ENCODE results near the gene B4GAT1. TPM values are rescaled to one million over a fixed set of nuclear protein-coding genes. Genes with fewer than 3 reads are reported as not detected.

Gene B4GAT1
- total and polyA plus RNA-seq, 2 of the 13 experiments (the other 11 are each of a cell fraction or from before 2014, with no cell fraction given), result 40.4 to 109 TPM

DNA sequence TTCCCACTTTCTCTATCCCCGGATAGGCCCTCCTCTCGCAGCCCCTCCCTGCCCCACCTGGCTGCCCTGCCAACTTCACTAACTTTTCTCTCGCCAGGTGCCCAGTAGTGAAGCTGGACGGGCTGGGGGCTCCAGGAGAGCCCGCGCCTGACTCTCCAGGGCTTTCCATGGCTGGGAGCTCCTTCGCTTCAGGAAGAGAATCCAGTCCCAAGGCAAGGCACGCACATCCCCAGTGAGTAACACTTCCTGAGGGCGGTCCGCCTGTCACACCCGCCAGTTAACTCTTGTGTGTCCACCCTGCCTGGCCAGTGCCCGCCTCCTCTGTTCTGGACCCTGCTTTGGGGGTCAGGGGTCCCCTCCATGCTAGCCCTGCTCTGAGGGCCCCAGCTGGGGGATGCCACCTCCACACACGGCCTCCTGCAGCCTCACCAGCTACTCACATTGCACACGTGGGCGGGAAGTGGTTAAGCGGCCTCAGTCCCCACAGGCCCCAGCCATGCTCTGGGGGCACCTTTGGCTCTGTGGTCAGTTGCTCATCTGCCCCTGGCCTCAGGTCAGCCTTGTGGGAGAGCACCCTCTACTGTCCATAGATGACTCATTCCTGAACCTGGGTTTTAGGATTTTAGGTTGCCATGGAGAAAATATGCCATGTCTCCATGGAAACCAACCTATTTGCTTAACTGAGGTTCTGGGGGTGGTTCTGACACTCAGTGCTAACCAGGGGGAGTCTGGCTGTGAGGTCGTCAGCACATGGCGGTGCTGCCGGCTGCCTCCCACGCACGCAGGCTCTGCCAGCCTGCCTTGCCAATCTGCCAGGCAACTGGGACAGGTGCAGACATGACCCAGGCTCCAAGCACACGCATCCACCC lies 11.0 kb downstream of the B4GAT1 start, which contains the start of gene RIN1 (continued):
- no peak for TF ChIP-seq ATRX (CRISPR knock-in tag; IDR thresholded peaks at IDR 0.05; ENCODE audit: borderline replicate concordance)
- TF ChIP-seq AHR (CRISPR knock-in tag; IDR thresholded peaks at IDR 0.05), result peak; percentile 58
- TF ChIP-seq, protein P1, sequence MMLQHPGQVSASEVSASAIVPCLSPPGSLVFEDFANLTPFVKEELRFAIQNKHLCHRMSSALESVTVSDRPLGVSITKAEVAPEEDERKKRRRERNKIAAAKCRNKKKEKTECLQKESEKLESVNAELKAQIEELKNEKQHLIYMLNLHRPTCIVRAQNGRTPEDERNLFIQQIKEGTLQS (CRISPR knock-in tag; IDR thresholded peaks at IDR 0.05), result peak; percentile 55; the same call in 1 of the 2 replicates
- no peak for TF ChIP-seq HOXA7 (CRISPR knock-in tag; IDR thresholded peaks at IDR 0.05)
- TF ChIP-seq XRCC5 (optimal IDR thresholded peaks at IDR 0.05; ENCODE audit: low read length), result peak; percentile 95
- TF ChIP-seq, protein P2, sequence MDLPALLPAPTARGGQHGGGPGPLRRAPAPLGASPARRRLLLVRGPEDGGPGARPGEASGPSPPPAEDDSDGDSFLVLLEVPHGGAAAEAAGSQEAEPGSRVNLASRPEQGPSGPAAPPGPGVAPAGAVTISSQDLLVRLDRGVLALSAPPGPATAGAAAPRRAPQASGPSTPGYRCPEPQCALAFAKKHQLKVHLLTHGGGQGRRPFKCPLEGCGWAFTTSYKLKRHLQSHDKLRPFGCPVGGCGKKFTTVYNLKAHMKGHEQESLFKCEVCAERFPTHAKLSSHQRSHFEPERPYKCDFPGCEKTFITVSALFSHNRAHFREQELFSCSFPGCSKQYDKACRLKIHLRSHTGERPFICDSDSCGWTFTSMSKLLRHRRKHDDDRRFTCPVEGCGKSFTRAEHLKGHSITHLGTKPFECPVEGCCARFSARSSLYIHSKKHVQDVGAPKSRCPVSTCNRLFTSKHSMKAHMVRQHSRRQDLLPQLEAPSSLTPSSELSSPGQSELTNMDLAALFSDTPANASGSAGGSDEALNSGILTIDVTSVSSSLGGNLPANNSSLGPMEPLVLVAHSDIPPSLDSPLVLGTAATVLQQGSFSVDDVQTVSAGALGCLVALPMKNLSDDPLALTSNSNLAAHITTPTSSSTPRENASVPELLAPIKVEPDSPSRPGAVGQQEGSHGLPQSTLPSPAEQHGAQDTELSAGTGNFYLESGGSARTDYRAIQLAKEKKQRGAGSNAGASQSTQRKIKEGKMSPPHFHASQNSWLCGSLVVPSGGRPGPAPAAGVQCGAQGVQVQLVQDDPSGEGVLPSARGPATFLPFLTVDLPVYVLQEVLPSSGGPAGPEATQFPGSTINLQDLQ (CRISPR knock-in tag; IDR thresholded peaks at IDR 0.05), result no peak
- TF ChIP-seq SIN3A (IDR thresholded peaks at IDR 0.05; ENCODE audit: borderline replicate concordance, low read depth, low read length), result peak; percentile 75
- no peak for TF ChIP-seq IRX3 (CRISPR knock-in tag; IDR thresholded peaks at IDR 0.05; ENCODE audit: borderline replicate concordance, low read depth)
- peak; percentile 51; the same call in 1 of the 2 replicates for TF ChIP-seq PHF8 (CRISPR knock-in tag; IDR thresholded peaks at IDR 0.05)
- no peak for TF ChIP-seq ZNF326 (CRISPR knock-in tag; IDR thresholded peaks at IDR 0.05; ENCODE audit: borderline replicate concordance)
- TF ChIP-seq, protein P3, sequence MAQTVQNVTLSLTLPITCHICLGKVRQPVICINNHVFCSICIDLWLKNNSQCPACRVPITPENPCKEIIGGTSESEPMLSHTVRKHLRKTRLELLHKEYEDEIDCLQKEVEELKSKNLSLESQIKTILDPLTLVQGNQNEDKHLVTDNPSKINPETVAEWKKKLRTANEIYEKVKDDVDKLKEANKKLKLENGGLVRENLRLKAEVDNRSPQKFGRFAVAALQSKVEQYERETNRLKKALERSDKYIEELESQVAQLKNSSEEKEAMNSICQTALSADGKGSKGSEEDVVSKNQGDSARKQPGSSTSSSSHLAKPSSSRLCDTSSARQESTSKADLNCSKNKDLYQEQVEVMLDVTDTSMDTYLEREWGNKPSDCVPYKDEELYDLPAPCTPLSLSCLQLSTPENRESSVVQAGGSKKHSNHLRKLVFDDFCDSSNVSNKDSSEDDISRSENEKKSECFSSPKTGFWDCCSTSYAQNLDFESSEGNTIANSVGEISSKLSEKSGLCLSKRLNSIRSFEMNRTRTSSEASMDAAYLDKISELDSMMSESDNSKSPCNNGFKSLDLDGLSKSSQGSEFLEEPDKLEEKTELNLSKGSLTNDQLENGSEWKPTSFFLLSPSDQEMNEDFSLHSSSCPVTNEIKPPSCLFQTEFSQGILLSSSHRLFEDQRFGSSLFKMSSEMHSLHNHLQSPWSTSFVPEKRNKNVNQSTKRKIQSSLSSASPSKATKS (CRISPR knock-in tag; IDR thresholded peaks at IDR 0.05), result no peak
- TF ChIP-seq PRPF4 (IDR thresholded peaks at IDR 0.05; ENCODE audit: low read depth, low read length, poor library complexity, severe bottlenecking), result no peak
- TF ChIP-seq ZNF17 (CRISPR knock-in tag; IDR thresholded peaks at IDR 0.05), result no peak
- no peak for TF ChIP-seq ZNF496 (CRISPR knock-in tag; IDR thresholded peaks at IDR 0.05; ENCODE audit: insufficient replicate concordance)
- TF ChIP-seq ZNF10 (CRISPR knock-in tag; IDR thresholded peaks at IDR 0.05; ENCODE audit: borderline replicate concordance, low read depth), result no peak
- TF ChIP-seq ZNF124 (CRISPR knock-in tag; IDR thresholded peaks at IDR 0.05), result no peak
- TF ChIP-seq AKAP8 (CRISPR knock-in tag; IDR thresholded peaks at IDR 0.05), result peak; percentile 86
- no peak; the same call in none of the 2 replicates for TF ChIP-seq PPARG (CRISPR knock-in tag; conservative IDR thresholded peaks at IDR 0.05)
- TF ChIP-seq, protein P4, sequence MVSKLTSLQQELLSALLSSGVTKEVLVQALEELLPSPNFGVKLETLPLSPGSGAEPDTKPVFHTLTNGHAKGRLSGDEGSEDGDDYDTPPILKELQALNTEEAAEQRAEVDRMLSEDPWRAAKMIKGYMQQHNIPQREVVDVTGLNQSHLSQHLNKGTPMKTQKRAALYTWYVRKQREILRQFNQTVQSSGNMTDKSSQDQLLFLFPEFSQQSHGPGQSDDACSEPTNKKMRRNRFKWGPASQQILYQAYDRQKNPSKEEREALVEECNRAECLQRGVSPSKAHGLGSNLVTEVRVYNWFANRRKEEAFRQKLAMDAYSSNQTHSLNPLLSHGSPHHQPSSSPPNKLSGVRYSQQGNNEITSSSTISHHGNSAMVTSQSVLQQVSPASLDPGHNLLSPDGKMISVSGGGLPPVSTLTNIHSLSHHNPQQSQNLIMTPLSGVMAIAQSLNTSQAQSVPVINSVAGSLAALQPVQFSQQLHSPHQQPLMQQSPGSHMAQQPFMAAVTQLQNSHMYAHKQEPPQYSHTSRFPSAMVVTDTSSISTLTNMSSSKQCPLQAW (CRISPR knock-in tag; IDR thresholded peaks at IDR 0.05), result peak; percentile 94
- TF ChIP-seq, protein P5, sequence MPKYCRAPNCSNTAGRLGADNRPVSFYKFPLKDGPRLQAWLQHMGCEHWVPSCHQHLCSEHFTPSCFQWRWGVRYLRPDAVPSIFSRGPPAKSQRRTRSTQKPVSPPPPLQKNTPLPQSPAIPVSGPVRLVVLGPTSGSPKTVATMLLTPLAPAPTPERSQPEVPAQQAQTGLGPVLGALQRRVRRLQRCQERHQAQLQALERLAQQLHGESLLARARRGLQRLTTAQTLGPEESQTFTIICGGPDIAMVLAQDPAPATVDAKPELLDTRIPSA (CRISPR knock-in tag; IDR thresholded peaks at IDR 0.05; ENCODE audit: borderline replicate concordance), result no peak
- TF ChIP-seq KDM5B (CRISPR knock-in tag; IDR thresholded peaks at IDR 0.05; ENCODE audit: borderline replicate concordance), result peak; percentile 62; the same call in 1 of the 2 replicates
- no peak; the same call in 1 of the 2 replicates for TF ChIP-seq ZNF780A (CRISPR knock-in tag; IDR thresholded peaks at IDR 0.05)
